ENCODE measurements around the gene COMTD1.
"Not testable (repeated sequence)": the region's sequence is repeated elsewhere in the genome, so short reads cannot be mapped to it uniquely, and the experiment has no call there.

The COMTD1 gene

DNA sequence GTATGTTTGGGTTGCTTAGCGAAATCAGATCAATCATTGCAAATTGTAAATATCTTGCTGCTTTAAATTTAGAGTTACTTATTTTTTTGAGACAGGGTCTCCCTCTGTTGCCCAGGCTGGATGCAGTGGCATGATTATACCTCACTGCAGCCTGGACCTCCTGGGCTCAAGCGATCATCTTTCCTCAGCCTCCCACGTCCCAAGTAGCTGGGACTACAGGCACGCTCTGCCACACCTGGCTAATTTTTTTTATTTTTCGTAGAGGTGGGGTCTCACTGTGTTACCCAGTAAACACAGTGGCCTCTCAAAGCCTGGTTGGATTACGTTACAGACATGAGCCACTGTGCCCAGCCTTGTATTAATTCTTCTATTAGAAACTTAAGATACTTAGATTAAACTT lies 23.4 kb downstream of the COMTD1 start:
- DNase-seq, result no peak

- DNase-seq, result no peak
Observed at GRCh38 chr10:75211007-75211691, 24.6 kb downstream of the COMTD1 start.

GRCh38 chr10:75210282-75211006 lies 25.3 kb downstream of the COMTD1 start, which contains the start of gene VDAC2:
Gene VDAC2 (plus strand): TSS chr10:75210796. CDS start chr10:75211159, 363 bp downstream.
- no peak for DNase-seq

- no peak for DNase-seq
Observed at GRCh38 chr10:75209921-75210281, 25.9 kb downstream of the COMTD1 start.

DNA sequence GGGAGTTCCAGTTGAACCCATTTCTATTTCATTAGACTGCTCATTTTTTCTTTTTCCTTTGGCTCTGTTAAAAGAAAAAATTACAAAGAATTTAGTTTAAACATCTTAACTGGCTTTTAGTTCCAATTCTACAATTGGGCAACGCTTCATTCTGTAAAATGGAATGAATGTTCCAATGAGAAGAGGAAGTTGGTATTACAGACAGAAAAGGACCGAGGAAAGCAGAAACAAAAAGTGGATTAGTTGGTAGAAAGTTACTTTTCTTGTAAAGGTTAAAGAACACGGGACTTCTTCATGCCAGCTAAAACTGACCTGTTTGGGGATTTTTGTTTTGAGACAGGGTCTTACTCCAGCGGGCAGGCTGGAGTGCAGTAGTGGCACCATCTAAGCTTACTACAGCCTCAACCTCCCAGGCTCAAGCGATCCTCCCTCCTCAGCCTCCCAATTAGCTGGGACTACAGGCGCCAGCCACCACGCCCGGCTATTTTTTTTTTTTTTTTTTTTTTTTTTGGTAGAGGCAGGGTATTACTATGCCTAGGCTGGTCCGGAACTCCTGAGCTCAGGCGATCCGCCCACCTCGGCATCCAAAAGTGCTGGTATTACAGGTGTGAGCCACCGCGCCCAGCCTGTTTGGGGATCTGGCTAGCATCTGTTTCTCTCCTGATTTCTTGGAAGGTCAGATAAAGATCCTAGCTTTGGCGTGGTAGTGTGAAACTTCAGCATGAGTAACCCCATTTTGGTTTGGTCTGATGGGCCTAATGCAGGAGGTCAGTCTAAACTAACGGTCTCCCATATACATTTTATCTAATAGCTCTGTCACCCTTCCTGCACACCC lies 26.5 kb downstream of the COMTD1 start:
- DNase-seq, result no peak

- no peak for DNase-seq
Observed at GRCh38 chr10:75208181-75208580, 27.6 kb downstream of the COMTD1 start.

- no peak for DNase-seq
Observed at GRCh38 chr10:75207857-75208144, 28.0 kb downstream of the COMTD1 start.

- DNase-seq, result no peak
Observed at GRCh38 chr10:75207079-75207856, 28.5 kb downstream of the COMTD1 start.

DNA sequence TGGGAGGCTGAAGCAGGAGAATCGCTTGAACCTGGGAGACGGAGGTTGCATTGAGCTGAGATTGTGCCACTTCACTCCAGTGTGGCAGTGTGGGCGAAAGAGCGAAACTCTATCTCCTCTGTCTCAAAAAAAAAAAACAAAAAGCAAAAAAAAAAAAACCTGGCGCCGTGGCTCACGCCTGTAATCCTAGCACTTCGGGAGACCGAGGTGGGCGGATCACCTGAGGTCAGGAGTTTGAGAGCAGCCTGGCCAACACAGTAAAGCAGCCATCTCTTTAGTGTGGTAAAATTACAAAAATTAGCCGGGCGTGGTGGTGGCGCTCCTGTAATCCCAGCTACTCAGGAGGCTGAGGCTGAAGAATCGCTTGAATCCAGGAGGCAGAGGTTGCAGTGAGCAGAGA lies 29.1 kb downstream of the COMTD1 start:
- DNase-seq, result not testable (repeated sequence)

DNA sequence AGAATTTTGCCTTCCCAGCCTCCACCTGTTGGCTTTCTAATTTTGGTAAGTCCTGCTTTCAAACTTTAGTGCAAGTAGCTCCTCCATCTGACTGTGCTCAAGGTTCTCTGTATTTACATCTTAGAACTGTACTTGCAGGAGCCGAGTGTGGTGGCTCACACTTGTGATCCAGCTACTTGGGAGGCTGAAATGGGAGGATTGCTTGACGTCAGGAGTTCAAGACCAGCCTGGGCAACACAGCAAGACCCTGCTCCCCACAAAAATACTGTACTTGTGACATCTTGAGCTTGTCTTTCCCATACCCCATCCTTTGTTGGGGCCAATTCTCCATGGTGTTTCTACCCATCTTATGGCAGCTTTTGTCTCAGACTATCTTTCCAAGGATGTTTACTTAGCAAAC lies 29.8 kb downstream of the COMTD1 start:
- no peak for DNase-seq

- no peak for DNase-seq
Observed at GRCh38 chr10:75203724-75204123, 32.0 kb downstream of the COMTD1 start.

GRCh38 chr10:75203046-75203620 lies 32.6 kb downstream of the COMTD1 start:
- DNase-seq, result not testable (repeated sequence)

DNA sequence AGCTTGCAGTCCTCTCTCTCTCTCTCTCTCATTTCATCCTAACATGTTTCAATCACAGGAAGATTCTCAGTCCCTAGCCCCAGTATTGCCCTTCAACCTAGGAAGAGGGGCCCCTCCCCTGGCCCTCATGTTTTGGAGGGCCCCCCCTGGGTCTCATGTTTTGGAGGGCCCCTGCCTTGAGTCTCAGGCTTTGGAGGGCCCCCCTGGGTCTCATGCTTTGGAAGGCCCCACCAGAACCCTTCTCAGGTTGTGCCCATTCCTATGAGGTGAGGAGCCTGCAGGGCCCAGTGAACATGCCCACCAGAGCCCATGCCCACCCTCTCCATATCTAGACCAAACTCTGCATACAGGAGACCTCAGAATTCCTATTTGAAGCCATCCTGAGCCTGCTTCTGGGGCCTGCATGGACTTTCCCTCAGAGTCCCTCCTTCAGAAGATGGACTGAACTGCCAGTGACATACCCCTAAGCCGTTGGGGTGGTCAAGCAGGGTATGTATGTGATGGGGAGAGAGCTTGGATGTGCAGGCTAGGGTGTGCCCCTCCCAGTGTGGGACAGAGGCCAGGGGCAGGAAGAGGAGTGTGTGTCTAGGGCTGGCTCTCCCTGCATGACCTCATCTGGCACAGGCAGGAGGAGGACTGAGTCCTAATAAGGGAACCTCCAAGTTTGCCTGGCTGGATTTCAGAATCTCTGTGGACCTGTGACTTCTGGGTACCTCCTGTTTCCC lies 33.3 kb downstream of the COMTD1 start:
- no peak for DNase-seq

DNA sequence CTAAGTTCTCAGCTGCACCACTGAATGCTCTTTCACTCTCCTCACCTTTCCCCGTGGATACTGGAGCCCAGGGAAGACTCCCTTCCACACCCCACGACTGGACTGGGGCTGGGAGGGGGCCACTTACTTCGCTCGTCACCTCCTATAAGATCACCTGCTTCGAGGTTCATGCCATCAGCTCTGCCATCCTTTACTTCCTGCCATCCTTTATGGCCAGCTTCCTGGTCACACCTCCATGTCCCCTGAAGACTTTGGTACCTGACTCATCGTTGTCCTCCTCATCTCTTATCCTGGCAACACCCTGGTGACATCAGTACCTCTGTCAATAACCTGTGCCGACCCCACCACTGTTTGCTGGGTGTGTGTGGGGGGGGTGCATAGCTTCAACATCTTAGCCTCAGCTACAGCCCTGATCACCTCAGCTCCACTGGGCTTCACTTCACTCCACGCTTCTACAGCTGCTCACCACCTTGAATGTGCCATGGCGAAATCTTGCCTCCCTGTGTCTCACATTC lies 33.9 kb downstream of the COMTD1 start:
- no peak for DNase-seq

DNA sequence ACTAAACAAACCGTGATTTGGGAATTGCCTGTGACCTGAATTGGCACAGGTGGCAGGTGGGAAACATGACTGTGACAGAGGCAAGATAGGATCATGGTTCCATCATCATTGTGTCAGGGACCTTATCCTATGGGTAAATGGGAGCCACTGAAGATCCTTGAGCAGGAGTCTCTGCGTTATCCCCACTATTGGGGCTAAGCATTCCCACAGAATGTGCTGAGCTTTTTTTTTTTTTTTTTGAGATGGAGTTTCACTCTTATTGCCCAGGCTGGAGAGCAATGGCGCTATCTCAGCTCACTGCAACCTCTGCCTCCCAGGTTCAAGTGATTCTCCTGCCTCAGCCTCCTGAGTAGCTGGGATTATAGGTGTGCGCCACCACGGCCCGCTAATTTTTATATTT lies 35.8 kb downstream of the COMTD1 start:
- DNase-seq, result not testable (repeated sequence)

- DNase-seq, result no peak
Observed at GRCh38 chr10:75197906-75198305, 37.9 kb downstream of the COMTD1 start.

GRCh38 chr10:75197066-75197465 lies 38.7 kb downstream of the COMTD1 start:
- DNase-seq, result no peak

DNA sequence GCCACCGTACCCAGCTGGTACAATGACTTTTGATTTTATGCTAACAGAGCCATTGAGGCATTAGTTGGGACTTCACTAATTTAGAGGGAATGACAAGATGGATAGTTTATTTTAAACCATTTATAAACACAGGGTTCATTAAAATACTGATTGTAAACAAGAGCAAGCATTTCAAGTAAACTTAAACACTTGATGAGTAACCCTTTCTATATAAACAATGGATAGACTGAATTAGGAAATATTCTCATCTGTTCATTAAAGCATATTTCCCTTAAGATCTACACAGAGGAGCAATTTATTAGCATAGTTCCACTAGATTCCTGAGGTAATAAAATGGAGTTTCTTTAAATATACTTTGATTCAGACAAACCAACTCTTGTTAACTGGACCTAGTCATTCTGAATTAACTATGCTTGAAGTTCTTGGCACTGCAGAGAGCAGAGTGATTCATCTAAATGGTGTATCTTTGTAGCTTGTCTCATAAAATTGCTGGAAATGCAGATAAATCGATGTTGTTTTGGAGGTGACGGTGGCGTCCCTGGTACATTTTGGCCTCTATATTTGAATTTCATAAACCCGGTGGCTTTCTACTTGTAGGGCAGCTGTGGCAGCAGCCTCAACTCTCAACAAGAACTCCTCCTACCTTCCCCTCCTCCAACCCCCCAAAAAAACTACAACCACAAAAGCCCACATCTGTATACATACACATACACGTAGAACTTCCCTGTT lies 40.6 kb downstream of the COMTD1 start:
- DNase-seq, result no peak

GRCh38 chr10:75194625-75195024 lies 41.1 kb downstream of the COMTD1 start:
- not testable (repeated sequence) for DNase-seq

- no peak for DNase-seq
Observed at GRCh38 chr10:75191821-75192568, 43.8 kb downstream of the COMTD1 start.

Data from NCI-H1436 treated with DMSO at 0.1 percent for 48 hours (cell line).